Keratinocyte (primary cell): ENCODE data around the gene RNF39.
"Not testable (repeated sequence)": the region's sequence is repeated elsewhere in the genome, so short reads cannot be mapped to it uniquely, and the experiment has no call there.

Source experiments
- CTCF ChIP-seq, 3 experiments: IDR thresholded peaks in 1 of 3; conservative IDR thresholded peaks in 1 of 3; optimal IDR thresholded peaks in 1 of 3; 2 replicates in 2 of 3; 3 replicates in 1 of 3; pipeline versions ENCODE3 to v1.5.1; 2011; ENCODE audit warnings: low read length in 3 of 3, mild to moderate bottlenecking in 3 of 3, moderate library complexity in 2 of 3, control low read depth in 1 of 3, inconsistent platforms in 1 of 3; ENCODE audit not compliant: insufficient read depth in 2 of 3; ENCODE audit errors: extremely low read depth in 1 of 3
- EZH2 ChIP-seq: IDR thresholded peaks from one replicate; pipeline ENCODE4 v1.6.1; 2012; ENCODE audit warnings: inconsistent platforms, mild to moderate bottlenecking, low read length, moderate library complexity

- TF ChIP-seq CTCF (optimal IDR thresholded peaks at IDR 0.05 in 1 of 3, IDR thresholded peaks at IDR 0.05 in 1 of 3, conservative IDR thresholded peaks at IDR 0.05 in 1 of 3; ENCODE audit: extremely low read depth in 1 of 3, insufficient read depth in 2 of 3, low read length in 3 of 3); EZH2: not testable (repeated sequence)
Measured at GRCh38 chr6:30033440-30033839, 42.1 kb downstream of the RNF39 start.
